A549 (cell line): ENCODE measurements around the gene RTN4R. TPM values are rescaled to one million over a fixed set of nuclear protein-coding genes. Genes with fewer than 3 reads are reported as not detected.

Experiments
- ATAC-seq, 2 experiments: fragments of 200-7000 bp in 1 of 2; fragments of >200 bp in 1 of 2; cut with Nextera tagmentation in 1 of 2; cut with Tn5 transposase in 1 of 2; 3 replicates each; pipeline versions ENCODE4 v1.8.0 to v1.9.1; 2018 to 2020; ENCODE audit warnings: mild to moderate bottlenecking in 1 of 2, moderate library complexity in 1 of 2
- CTCF ChIA-PET: fragments of 300-600 bp; sonication (Branson Sonifier 250); formaldehyde crosslinking; extraction: SDS; loops from one replicate; lab custom pipeline; 2021; ENCODE audit warnings: antibody characterized with exemption, inconsistent platforms; lab: Yijun Ruan, JAX
- POLR2A ChIA-PET: fragments of 350-600 bp; formaldehyde crosslinking; extraction: SDS; loops from one replicate; lab custom pipeline; 2021; ENCODE audit warnings: antibody characterized with exemption, inconsistent platforms; lab: Yijun Ruan, JAX
- DNase-seq, 2 experiments: peaks; one replicate each; pipeline versions ENCODE4 v3.0.0 to v3.0.0-alpha.2; 2011 to 2016; ENCODE audit warnings: low read depth in 1 of 2, low spot score in 1 of 2
- FAIRE-seq: peaks from 2 replicates; lab custom pipeline; 2011; peaks lifted over from hg19 to GRCh38; lab: Jason Lieb, UNC
- H3K27ac ChIP-seq, 2 experiments: fragments of >200 bp; sonication (Bioruptor Twin); formaldehyde crosslinking; 3 replicates each; pipeline ENCODE4 v1.5.1; 2016 to 2017
- H3K4me1 ChIP-seq: fragments of >200 bp; sonication (Bioruptor Twin); formaldehyde crosslinking; 3 replicates; pipeline ENCODE4 v1.6.1; 2016
- H3K4me2 ChIP-seq: fragments of >200 bp; sonication (Bioruptor Twin); formaldehyde crosslinking; 3 replicates; pipeline ENCODE4 v1.6.1; 2016
- H3K4me3 ChIP-seq: fragments of >200 bp; sonication (Bioruptor Twin); formaldehyde crosslinking; 3 replicates; pipeline ENCODE4 v1.5.1; 2016
- H3K9me3 ChIP-seq: fragments of >200 bp; sonication (Bioruptor Twin); formaldehyde crosslinking; 3 replicates; pipeline ENCODE4 v1.6.1; 2016
- CBX2 ChIP-seq: fragments of 200-600 bp; sonication (generic); IDR thresholded peaks from 2 replicates; pipeline ENCODE4 v1.6.1; 2016; ENCODE audit warnings: low read depth, mild to moderate bottlenecking, borderline replicate concordance
- CEBPB ChIP-seq, 2 experiments: fragments of >200 bp in 1 of 2; sonication (Bioruptor Twin) in 1 of 2; formaldehyde crosslinking in 1 of 2; IDR thresholded peaks; 2 replicates each; pipeline ENCODE4 v1.6.1; 2012 to 2016
- EHMT2 ChIP-seq: fragments of 200-600 bp; sonication (generic); IDR thresholded peaks from 2 replicates; pipeline ENCODE4 v1.6.1; 2016; ENCODE audit warnings: antibody characterized with exemption, low read depth, mild to moderate bottlenecking, moderate library complexity
- FOSL2 ChIP-seq, 2 experiments: fragments of 450-650 bp in 1 of 2; fragments of >200 bp in 1 of 2; sonication (Bioruptor Twin) in 1 of 2; formaldehyde crosslinking; IDR thresholded peaks; 2 replicates each; pipeline versions ENCODE4 v1.5.0 to v1.6.1; 2016 to 2020; ENCODE audit warnings: mild to moderate bottlenecking in 1 of 2, moderate library complexity in 1 of 2
- FOXS1 ChIP-seq: fragments of 250-450 bp; sonication (Bioruptor Pico); IDR thresholded peaks from 2 replicates; pipeline ENCODE4 v1.5.0; 2020; ENCODE audit warnings: mild to moderate bottlenecking, moderate library complexity
- HDAC2 ChIP-seq: fragments of 200-600 bp; sonication (generic); IDR thresholded peaks from 2 replicates; pipeline ENCODE4 v1.6.1; 2016
- HOXA7 ChIP-seq: fragments of 250-450 bp; sonication (Bioruptor Pico); IDR thresholded peaks from 2 replicates; pipeline ENCODE4 v1.5.0; 2020; ENCODE audit warnings: mild to moderate bottlenecking, moderate library complexity
- HOXB13 ChIP-seq: fragments of 250-450 bp; sonication (Bioruptor Pico); IDR thresholded peaks from 2 replicates; pipeline ENCODE4 v1.5.0; 2020; ENCODE audit warnings: low read depth, mild to moderate bottlenecking, moderate library complexity
- JUNB ChIP-seq: fragments of >200 bp; sonication (Bioruptor Twin); formaldehyde crosslinking; IDR thresholded peaks from 2 replicates; pipeline ENCODE4 v1.6.1; 2016
- MAZ ChIP-seq: fragments of 150-350 bp; IDR thresholded peaks from 2 replicates; pipeline ENCODE4 v1.6.1; 2014; ENCODE audit warnings: antibody characterized with exemption, low read depth, low read length, borderline replicate concordance
- MYC ChIP-seq: IDR thresholded peaks from 2 replicates; pipeline ENCODE4 v1.6.1; 2012; ENCODE audit warnings: mild to moderate bottlenecking, inconsistent platforms, low read length, improper control_type of control experiment, borderline replicate concordance
- PHF8 ChIP-seq: fragments of 200-600 bp; sonication (generic); IDR thresholded peaks from 2 replicates; pipeline ENCODE4 v1.6.1; 2016; ENCODE audit warnings: low read depth, mild to moderate bottlenecking, antibody characterized with exemption, moderate library complexity, borderline replicate concordance
- POLR2A ChIP-seq: IDR thresholded peaks from 2 replicates; pipeline ENCODE4 v1.6.1; 2012; ENCODE audit warnings: mild to moderate bottlenecking, low read length
- POLR2AphosphoS2 ChIP-seq: conservative IDR thresholded peaks from 2 replicates; pipeline ENCODE4 v1.6.1; 2012; ENCODE audit warnings: low read length, improper control_type of control experiment, inconsistent platforms
- RAD21 ChIP-seq, 2 experiments: fragments of >200 bp in 1 of 2; sonication (Bioruptor Twin) in 1 of 2; formaldehyde crosslinking in 1 of 2; IDR thresholded peaks in 1 of 2; conservative IDR thresholded peaks in 1 of 2; 2 replicates in 1 of 2; 3 replicates in 1 of 2; pipeline ENCODE4 v1.6.1; 2012 to 2018; ENCODE audit warnings: inconsistent platforms in 1 of 2
- RFX5 ChIP-seq: fragments of 450-650 bp; IDR thresholded peaks from 2 replicates; pipeline ENCODE4 v1.7.1; 2014; ENCODE audit warnings: antibody characterized with exemption, mild to moderate bottlenecking, moderate library complexity
- RNF2 ChIP-seq: fragments of 200-600 bp; sonication (generic); IDR thresholded peaks from 2 replicates; pipeline ENCODE4 v1.6.1; 2016; ENCODE audit warnings: low read depth, mild to moderate bottlenecking, antibody characterized with exemption, moderate library complexity, borderline replicate concordance
- ZC3H11A ChIP-seq: fragments of 450-650 bp; IDR thresholded peaks from 2 replicates; pipeline ENCODE4 v1.6.1; 2014; ENCODE audit warnings: antibody characterized with exemption, mild to moderate bottlenecking
- ZNF302 ChIP-seq: fragments of 250-450 bp; sonication (Bioruptor Pico); IDR thresholded peaks from 2 replicates; pipeline ENCODE4 v1.9.0; 2021; ENCODE audit warnings: inconsistent platforms, mild to moderate bottlenecking, moderate library complexity
- ZSCAN20 ChIP-seq: fragments of 250-450 bp; sonication (Bioruptor Pico); IDR thresholded peaks from 2 replicates; pipeline ENCODE4 v1.8.0; 2022; ENCODE audit warnings: mild to moderate bottlenecking, moderate library complexity
- WGBS: methylation state at CpG from one replicate; pipeline ENCODE4 v1.1.6; 2017; ENCODE audit errors: missing lambda C conversion rate; 5-methylcytosine and 5-hydroxymethylcytosine counted together
- polyA plus RNA-seq, 4 experiments: library from polyadenylated mRNA; depleted of rRNA in 3 of 4; stranded (reverse); fragments of >200 nt; fragmentation: RNase III in 1 of 4; extraction: RNeasy Plus Mini Kit Qiagen cat#74134 plus additional on column Dnase treatment in 1 of 4; gene quantifications; 2 replicates in 3 of 4; 3 replicates in 1 of 4; pipeline ENCODE4 v1.2.3, GENCODE V29; 2011 to 2017
- TF ChIP-seq, protein P1 (sequence below): fragments of >200 bp; sonication (Bioruptor Twin); formaldehyde crosslinking; IDR thresholded peaks from 2 replicates; pipeline ENCODE4 v1.6.1; 2016
- TF ChIP-seq, protein P2 (sequence below): IDR thresholded peaks from 2 replicates; pipeline ENCODE4 v1.6.1; 2012; ENCODE audit warnings: low read depth, borderline replicate concordance
- TF ChIP-seq, protein P3 (sequence below): fragments of 200-600 bp; sonication (generic); IDR thresholded peaks from 2 replicates; pipeline ENCODE4 v1.6.1; 2016; ENCODE audit warnings: antibody characterized with exemption, mild to moderate bottlenecking, moderate library complexity
- TF ChIP-seq, protein P4 (sequence below): fragments of 250-450 bp; sonication (Bioruptor Pico); IDR thresholded peaks from 2 replicates; pipeline ENCODE4 v1.5.0; 2021; ENCODE audit warnings: mild to moderate bottlenecking, moderate library complexity, borderline replicate concordance

RTN4R gene
- polyA plus RNA-seq, 2 of the 4 experiments (the other 2 are of a cell fraction) = 1.0 to 2.7 TPM

DNA sequence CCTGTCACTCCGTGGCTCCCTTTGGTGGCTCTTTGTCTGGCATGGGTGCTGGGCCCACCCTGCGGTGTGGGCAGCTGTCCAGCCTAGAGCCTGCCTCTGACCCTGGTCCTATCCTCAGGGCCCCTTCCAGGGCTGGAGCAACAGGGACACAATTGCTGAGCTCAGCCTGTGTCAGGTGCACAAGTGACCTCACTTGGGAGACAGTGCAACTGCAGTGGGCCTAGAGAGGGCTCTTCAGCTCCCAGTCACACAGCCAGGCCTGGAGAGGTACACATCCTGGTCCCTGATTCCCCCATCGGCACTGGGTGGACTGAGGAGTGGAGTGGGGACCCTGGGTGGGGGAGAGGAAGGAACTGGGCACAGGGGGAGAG lies 43.9 kb downstream of the RTN4R start:
- WGBS = 79% methylated on average over 2 of the region's 3 CpGs
- ATAC-seq = no peak
- FAIRE-seq = no peak
- H3K27ac ChIP-seq = no peak overlapping the region
- CTCF ChIA-PET = interaction anchor here (1.0 to 1.3 kb wide), 2 partner anchors 15 to 67 kb away, joined by 3 read pairs; no protein-coding TSS in a partner anchor
- no peak overlapping the region for H3K4me3 ChIP-seq
- H3K4me2 ChIP-seq = no peak overlapping the region
- H3K9me3 ChIP-seq = no peaks in the 10 kb centered on the region
- POLR2A ChIA-PET = no interaction called here
- H3K4me1 ChIP-seq = no peaks in the 10 kb centered on the region
- no peak for TF ChIP-seq ZC3H11A
- TF ChIP-seq RNF2 = no peak
- TF ChIP-seq CBX2 = no peak
- TF ChIP-seq JUNB = no peak
- no peak for TF ChIP-seq HDAC2
- TF ChIP-seq RFX5 = no peak
- TF ChIP-seq, protein P1, sequence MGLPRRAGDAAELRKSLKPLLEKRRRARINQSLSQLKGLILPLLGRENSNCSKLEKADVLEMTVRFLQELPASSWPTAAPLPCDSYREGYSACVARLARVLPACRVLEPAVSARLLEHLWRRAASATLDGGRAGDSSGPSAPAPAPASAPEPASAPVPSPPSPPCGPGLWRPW = no peak
- TF ChIP-seq FOXS1 (CRISPR knock-in tag) = no peak
- TF ChIP-seq, protein P2, sequence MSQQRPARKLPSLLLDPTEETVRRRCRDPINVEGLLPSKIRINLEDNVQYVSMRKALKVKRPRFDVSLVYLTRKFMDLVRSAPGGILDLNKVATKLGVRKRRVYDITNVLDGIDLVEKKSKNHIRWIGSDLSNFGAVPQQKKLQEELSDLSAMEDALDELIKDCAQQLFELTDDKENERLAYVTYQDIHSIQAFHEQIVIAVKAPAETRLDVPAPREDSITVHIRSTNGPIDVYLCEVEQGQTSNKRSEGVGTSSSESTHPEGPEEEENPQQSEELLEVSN = no peak
- TF ChIP-seq HOXA7 (CRISPR knock-in tag) = no peak
- TF ChIP-seq, protein P3, sequence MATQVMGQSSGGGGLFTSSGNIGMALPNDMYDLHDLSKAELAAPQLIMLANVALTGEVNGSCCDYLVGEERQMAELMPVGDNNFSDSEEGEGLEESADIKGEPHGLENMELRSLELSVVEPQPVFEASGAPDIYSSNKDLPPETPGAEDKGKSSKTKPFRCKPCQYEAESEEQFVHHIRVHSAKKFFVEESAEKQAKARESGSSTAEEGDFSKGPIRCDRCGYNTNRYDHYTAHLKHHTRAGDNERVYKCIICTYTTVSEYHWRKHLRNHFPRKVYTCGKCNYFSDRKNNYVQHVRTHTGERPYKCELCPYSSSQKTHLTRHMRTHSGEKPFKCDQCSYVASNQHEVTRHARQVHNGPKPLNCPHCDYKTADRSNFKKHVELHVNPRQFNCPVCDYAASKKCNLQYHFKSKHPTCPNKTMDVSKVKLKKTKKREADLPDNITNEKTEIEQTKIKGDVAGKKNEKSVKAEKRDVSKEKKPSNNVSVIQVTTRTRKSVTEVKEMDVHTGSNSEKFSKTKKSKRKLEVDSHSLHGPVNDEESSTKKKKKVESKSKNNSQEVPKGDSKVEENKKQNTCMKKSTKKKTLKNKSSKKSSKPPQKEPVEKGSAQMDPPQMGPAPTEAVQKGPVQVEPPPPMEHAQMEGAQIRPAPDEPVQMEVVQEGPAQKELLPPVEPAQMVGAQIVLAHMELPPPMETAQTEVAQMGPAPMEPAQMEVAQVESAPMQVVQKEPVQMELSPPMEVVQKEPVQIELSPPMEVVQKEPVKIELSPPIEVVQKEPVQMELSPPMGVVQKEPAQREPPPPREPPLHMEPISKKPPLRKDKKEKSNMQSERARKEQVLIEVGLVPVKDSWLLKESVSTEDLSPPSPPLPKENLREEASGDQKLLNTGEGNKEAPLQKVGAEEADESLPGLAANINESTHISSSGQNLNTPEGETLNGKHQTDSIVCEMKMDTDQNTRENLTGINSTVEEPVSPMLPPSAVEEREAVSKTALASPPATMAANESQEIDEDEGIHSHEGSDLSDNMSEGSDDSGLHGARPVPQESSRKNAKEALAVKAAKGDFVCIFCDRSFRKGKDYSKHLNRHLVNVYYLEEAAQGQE = no peak
- no peak for TF ChIP-seq MAZ
- TF ChIP-seq PHF8 = no peak
- TF ChIP-seq RAD21 (conservative IDR thresholded peaks at IDR 0.05 in 1 of 2, IDR thresholded peaks at IDR 0.05 in 1 of 2) = no peak
- TF ChIP-seq MYC = no peak
- no peak for TF ChIP-seq POLR2A
- TF ChIP-seq CEBPB (IDR thresholded peaks at IDR 0.05) = no peak
- TF ChIP-seq, all 56 proteins: peak for 0
- no peak for DNase-seq

DNA sequence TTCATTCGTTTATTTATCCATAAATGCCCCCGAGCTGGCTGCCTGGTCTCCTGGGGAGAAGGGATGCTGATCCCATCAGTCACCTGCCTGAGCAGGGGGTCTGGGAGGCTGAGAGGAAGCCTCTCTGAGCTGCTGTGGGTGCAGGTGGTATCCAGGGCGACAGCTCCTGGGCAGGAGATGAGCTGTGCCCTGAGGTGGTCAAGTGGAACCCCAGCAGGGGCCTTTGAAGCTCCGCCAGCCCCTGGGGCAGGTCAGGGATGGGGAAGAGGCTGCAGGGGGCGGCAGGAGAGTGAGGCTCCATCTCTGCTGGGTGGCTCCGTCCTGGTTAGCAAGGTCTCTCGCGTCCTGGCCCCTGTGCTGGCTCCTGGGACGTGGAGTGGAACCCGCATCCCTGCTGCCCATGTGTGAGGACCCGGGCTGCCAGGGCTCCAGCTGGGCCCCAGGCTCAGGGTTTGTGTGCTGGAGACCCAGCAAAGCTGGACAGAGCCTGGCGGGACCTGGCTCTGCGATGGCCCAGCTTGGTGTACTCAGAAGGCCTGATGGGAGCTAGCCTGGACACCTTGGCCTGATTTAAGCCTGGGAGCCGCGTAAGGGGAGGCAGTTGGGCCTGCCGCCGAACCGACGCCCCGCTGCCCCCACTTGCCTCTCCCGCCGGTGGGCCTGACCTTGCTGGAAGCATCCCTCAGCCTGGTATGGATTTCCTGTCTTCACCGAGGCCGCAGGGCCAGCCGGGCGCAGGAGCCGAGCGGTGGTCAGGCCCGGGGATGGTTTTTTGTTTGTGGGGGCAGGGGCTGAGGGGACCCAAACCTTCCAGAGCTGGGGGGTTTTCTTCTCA lies 44.5 kb downstream of the RTN4R start:
- Histone ChIP-seq H3K4me2 (no peak overlapping the region), H3K27ac (no peak overlapping the region), H3K4me3 (no peak overlapping the region), H3K9me3 (no peaks in the 10 kb centered on the region), H3K4me1 (no peaks in the 10 kb centered on the region)
- DNase-seq (no peak), FAIRE-seq (no peak), ATAC-seq (no peak)
- TF ChIP-seq ZNF302 (CRISPR knock-in tag) (no peak), POLR2AphosphoS2 (no peak), ZC3H11A (no peak), ZSCAN20 (CRISPR knock-in tag) (no peak), FOSL2 (IDR thresholded peaks at IDR 0.05) (no peak), FOSL2 (CRISPR knock-in tag; IDR thresholded peaks at IDR 0.05) (no peak), HOXB13 (CRISPR knock-in tag) (no peak), MYC (no peak), EHMT2 (no peak), PHF8 (no peak)
- TF ChIP-seq, protein P4, sequence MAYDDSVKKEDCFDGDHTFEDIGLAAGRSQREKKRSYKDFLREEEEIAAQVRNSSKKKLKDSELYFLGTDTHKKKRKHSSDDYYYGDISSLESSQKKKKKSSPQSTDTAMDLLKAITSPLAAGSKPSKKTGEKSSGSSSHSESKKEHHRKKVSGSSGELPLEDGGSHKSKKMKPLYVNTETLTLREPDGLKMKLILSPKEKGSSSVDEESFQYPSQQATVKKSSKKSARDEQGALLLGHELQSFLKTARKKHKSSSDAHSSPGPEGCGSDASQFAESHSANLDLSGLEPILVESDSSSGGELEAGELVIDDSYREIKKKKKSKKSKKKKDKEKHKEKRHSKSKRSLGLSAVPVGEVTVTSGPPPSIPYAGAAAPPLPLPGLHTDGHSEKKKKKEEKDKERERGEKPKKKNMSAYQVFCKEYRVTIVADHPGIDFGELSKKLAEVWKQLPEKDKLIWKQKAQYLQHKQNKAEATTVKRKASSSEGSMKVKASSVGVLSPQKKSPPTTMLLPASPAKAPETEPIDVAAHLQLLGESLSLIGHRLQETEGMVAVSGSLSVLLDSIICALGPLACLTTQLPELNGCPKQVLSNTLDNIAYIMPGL (CRISPR knock-in tag) = no peak
- POLR2A ChIA-PET = no interaction called here
- 46% methylated on average over 2 of the region's 29 CpGs for WGBS
- CTCF ChIA-PET = interaction anchor here (1.0 to 1.3 kb wide), 2 partner anchors 15 to 67 kb away, joined by 3 read pairs; no protein-coding TSS in a partner anchor
